D341Med (cell line): ENCODE measurements around the gene DNAJC7.
"Not testable (repeated sequence)": the region's sequence is repeated elsewhere in the genome, so short reads cannot be mapped to it uniquely, and the experiment has no call there.

ENCODE experiments used
- DNase-seq: peaks from one replicate; pipeline ENCODE4 v3.0.0; 2012; ENCODE audit warnings: low spot score

DNAJC7 gene

GRCh38 chr17:42041619-42042018 lies 24.4 kb upstream of the DNAJC7 start:
- no peak for DNase-seq

- DNase-seq = no peak
Observed at GRCh38 chr17:42040818-42041217, 23.6 kb upstream of the DNAJC7 start.

GRCh38 chr17:42039794-42040763 lies 22.8 kb upstream of the DNAJC7 start:
- DNase-seq = no peak

GRCh38 chr17:42038221-42038973 lies 21.2 kb upstream of the DNAJC7 start:
- DNase-seq = no peak

GRCh38 chr17:42034059-42034458 lies 16.8 kb upstream of the DNAJC7 start:
- no peak for DNase-seq

- peak; percentile 28 for DNase-seq
Observed at GRCh38 chr17:42031584-42031983, 14.3 kb upstream of the DNAJC7 start.

- DNase-seq = no peak
Observed at GRCh38 chr17:42028791-42029127, 11.5 kb upstream of the DNAJC7 start.

- peak; percentile 63 for DNase-seq
Observed at GRCh38 chr17:42027961-42028790, 10.9 kb upstream of the DNAJC7 start.

GRCh38 chr17:42027590-42027889 lies 10.3 kb upstream of the DNAJC7 start:
- DNase-seq = no peak

GRCh38 chr17:42026857-42027589 lies 9.8 kb upstream of the DNAJC7 start:
- DNase-seq = peak; percentile 53

GRCh38 chr17:42025936-42026335 lies 8.7 kb upstream of the DNAJC7 start:
- no peak for DNase-seq

- DNase-seq = no peak
Observed at GRCh38 chr17:42025191-42025579, 7.9 kb upstream of the DNAJC7 start.

GRCh38 chr17:42023524-42024349 lies 6.5 kb upstream of the DNAJC7 start:
- no peak for DNase-seq

GRCh38 chr17:42020845-42021244 lies 3.6 kb upstream of the DNAJC7 start:
- DNase-seq = not testable (repeated sequence)

GRCh38 chr17:42019509-42020404 lies 2.5 kb upstream of the DNAJC7 start, which contains the start of gene NKIRAS2:
Gene NKIRAS2 (plus strand): TSS chr17:42020090. CDS start chr17:42021578, 1,488 bp downstream.
- DNase-seq = peak; percentile 98

- no peak for DNase-seq
Observed at GRCh38 chr17:42018988-42019387, 1.7 kb upstream of the DNAJC7 start.

- no peak for DNase-seq
Observed at GRCh38 chr17:42018339-42018738, 1.1 kb upstream of the DNAJC7 start.

- no peak for DNase-seq
Observed at GRCh38 chr17:42017866-42018200, 594 bp upstream of the DNAJC7 start.

- DNase-seq = peak; percentile 53
Observed at GRCh38 chr17:42016411-42016831, 818 bp downstream of the DNAJC7 start.

GRCh38 chr17:42013740-42014139 lies 3.5 kb downstream of the DNAJC7 start:
- not testable (repeated sequence) for DNase-seq
